Stomach (tissue), 4 donors: ENCODE results near the gene CMIP.

Experiments
- CTCF ChIP-seq, 7 experiments: fragments of 450-650 bp in 4 of 7; fragments of 200-600 bp in 3 of 7; sonication (generic) in 3 of 7; IDR thresholded peaks; one replicate each; pipeline ENCODE4 v1.5.1; 2016 to 2019; ENCODE audit warnings: antibody characterized with exemption in 7 of 7, control low read depth in 2 of 7, mild to moderate bottlenecking in 1 of 7
- EP300 ChIP-seq: sonication (generic); formaldehyde crosslinking; IDR thresholded peaks from one replicate; pipeline ENCODE4 v1.6.1; 2017; ENCODE audit warnings: antibody characterized with exemption
- POLR2A ChIP-seq, 4 donors: fragments of 450-650 bp; IDR thresholded peaks; one replicate each; pipeline ENCODE4 v1.6.1; 2016; ENCODE audit warnings: antibody characterized with exemption in 4 of 4, control low read depth in 2 of 4, mild to moderate bottlenecking in 1 of 4, moderate library complexity in 1 of 4
- POLR2AphosphoS5 ChIP-seq, 3 donors: sonication (generic); formaldehyde crosslinking; IDR thresholded peaks; one replicate each; pipeline ENCODE4 v1.6.1; 2016; ENCODE audit warnings: antibody characterized with exemption in 3 of 3

DNA sequence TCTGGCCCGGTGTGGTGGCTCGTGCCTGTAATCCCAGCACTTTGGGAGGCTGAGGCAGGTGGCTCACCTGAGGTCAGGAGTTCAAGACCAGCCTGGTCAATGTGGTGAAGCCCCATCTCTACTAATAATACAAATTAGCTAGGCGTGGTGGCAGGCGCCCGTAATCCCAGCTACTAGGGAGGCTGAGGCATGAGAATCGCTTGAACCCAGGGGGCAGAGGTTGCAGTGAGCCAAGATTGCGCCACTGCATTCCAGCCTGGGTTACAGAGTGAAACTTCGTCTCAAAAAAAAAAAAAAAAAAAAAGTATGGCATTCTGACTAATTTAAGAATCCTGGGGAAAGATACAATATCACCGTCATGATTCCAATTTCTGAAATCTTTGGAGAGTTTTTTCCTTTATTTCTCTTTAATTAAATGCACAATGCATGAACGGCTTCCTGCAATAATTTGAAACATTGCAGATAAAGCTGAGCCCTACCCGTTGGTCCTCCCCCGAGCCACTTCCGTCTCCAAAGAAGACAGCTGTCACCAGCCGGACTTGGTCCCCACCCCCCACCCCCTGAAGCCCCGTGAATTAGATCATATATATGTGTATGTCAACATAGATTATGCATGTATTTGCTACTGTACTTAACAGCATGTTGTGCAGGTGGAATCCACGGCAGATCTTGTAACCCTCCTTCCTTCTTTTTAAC is 191.8 kb downstream of the CMIP start:
- TF ChIP-seq CTCF (IDR thresholded peaks at IDR 0.05) (no peak), POLR2A (IDR thresholded peaks at IDR 0.05) (no peak), POLR2AphosphoS5 (IDR thresholded peaks at IDR 0.05) (no peak), EP300 (no peak)
